ENCODE results near the gene CABLES1.
"Not testable (repeated sequence)": the region's sequence is repeated elsewhere in the genome, so short reads cannot be mapped to it uniquely, and the experiment has no call there.

Gene CABLES1

GRCh38 chr18:23268641-23269040 lies 133.4 kb downstream of the CABLES1 start:
- Histone ChIP-seq H3K4me3 (ENCODE audit: low read depth, low read length) (no peak overlapping the region), H3K4me1 (ENCODE audit: control insufficient read depth, insufficient read depth, low read length) (no peaks in the 10 kb centered on the region), H3K27ac (ENCODE audit: extremely low read depth, low read depth, low read length) (no peak overlapping the region), H3K36me3 (ENCODE audit: control insufficient read depth in 2 of 2, insufficient read depth in 1 of 2, low read length in 2 of 2) (no peaks in the 10 kb centered on the region), H3K9me3 (ENCODE audit: control insufficient read depth, insufficient read depth, low read depth, low read length) (no peaks in the 10 kb centered on the region)
- ChIA-PET POLR2A (no interaction called here), CTCF (interaction anchor here (0.7 kb wide), 1 partner anchor 56 kb away, joined by 3 read pairs; no protein-coding TSS in a partner anchor)
- TF ChIP-seq YY2 (tag by site-specific recombination; IDR thresholded peaks at IDR 0.05) (no peak), REST (tag by site-specific recombination; IDR thresholded peaks at IDR 0.05) (no peak), SALL2 (tag by site-specific recombination; IDR thresholded peaks at IDR 0.05; ENCODE audit: borderline replicate concordance) (no peak), ZNF449 (tag by site-specific recombination; IDR thresholded peaks at IDR 0.05) (no peak), ZNF830 (tag by site-specific recombination; IDR thresholded peaks at IDR 0.05; ENCODE audit: low read depth) (no peak), ZNF416 (tag by site-specific recombination; IDR thresholded peaks at IDR 0.05) (no peak), ZNF670 (tag by site-specific recombination; IDR thresholded peaks at IDR 0.05; ENCODE audit: low read depth) (no peak), MYNN (tag by site-specific recombination; IDR thresholded peaks at IDR 0.05; ENCODE audit: borderline replicate concordance) (no peak)

- H3K27ac ChIP-seq (ENCODE audit: extremely low read depth, low read depth, low read length); H3K4me3 ChIP-seq (ENCODE audit: low read depth, low read length); H3K9me3 ChIP-seq (ENCODE audit: control insufficient read depth, insufficient read depth, low read depth, low read length); POLR2A ChIA-PET; H3K4me1 ChIP-seq (ENCODE audit: control insufficient read depth, insufficient read depth, low read length); H3K36me3 ChIP-seq (ENCODE audit: control insufficient read depth in 2 of 2, insufficient read depth in 1 of 2, low read length in 2 of 2): not testable (repeated sequence)
- CTCF ChIA-PET, result interaction anchor here (0.7 kb wide), 1 partner anchor 55 kb away, joined by 3 read pairs; no protein-coding TSS in a partner anchor
Observed at GRCh38 chr18:23269068-23269467, 133.8 kb downstream of the CABLES1 start.

- Histone ChIP-seq H3K36me3 (ENCODE audit: control insufficient read depth in 2 of 2, insufficient read depth in 1 of 2, low read length in 2 of 2) (no peaks in the 10 kb centered on the region), H3K9me3 (ENCODE audit: control insufficient read depth, insufficient read depth, low read depth, low read length) (no peaks in the 10 kb centered on the region), H3K4me3 (ENCODE audit: low read depth, low read length) (no peak overlapping the region), H3K4me1 (ENCODE audit: control insufficient read depth, insufficient read depth, low read length) (no peaks in the 10 kb centered on the region), H3K27ac (ENCODE audit: extremely low read depth, low read depth, low read length) (no peak overlapping the region)
- POLR2A ChIA-PET, result no interaction called here
- no peak for TF ChIP-seq MYNN (tag by site-specific recombination; IDR thresholded peaks at IDR 0.05; ENCODE audit: borderline replicate concordance)
- no peak for TF ChIP-seq ZNF280D (tag by site-specific recombination; IDR thresholded peaks at IDR 0.05)
- TF ChIP-seq AEBP2 (tag by site-specific recombination; IDR thresholded peaks at IDR 0.05; ENCODE audit: borderline replicate concordance), result no peak
- TF ChIP-seq ZNF585B (tag by site-specific recombination; IDR thresholded peaks at IDR 0.05), result peak; percentile 99
- TF ChIP-seq ZNF530 (tag by site-specific recombination; IDR thresholded peaks at IDR 0.05; ENCODE audit: low read depth), result no peak
- no peak for TF ChIP-seq ZNF239 (tag by site-specific recombination; IDR thresholded peaks at IDR 0.05)
- TF ChIP-seq GLI4 (tag by site-specific recombination; IDR thresholded peaks at IDR 0.05), result no peak
- no peak for TF ChIP-seq ZNF658 (tag by site-specific recombination; IDR thresholded peaks at IDR 0.05)
- no peak for TF ChIP-seq ZNF555 (tag by site-specific recombination; conservative IDR thresholded peaks at IDR 0.05)
- TF ChIP-seq REPIN1 (tag by site-specific recombination; IDR thresholded peaks at IDR 0.05; ENCODE audit: low read depth), result no peak
- TF ChIP-seq TRIM28 (IDR thresholded peaks at IDR 0.05; ENCODE audit: borderline replicate concordance, low read length), result peak; percentile 80; the same call in 1 of the 2 replicates
- peak; percentile 87 for TF ChIP-seq SETDB1 (IDR thresholded peaks at IDR 0.05; ENCODE audit: insufficient read length, low read length)
- TF ChIP-seq ZNF776 (tag by site-specific recombination; IDR thresholded peaks at IDR 0.05; ENCODE audit: borderline replicate concordance), result no peak
- no peak for TF ChIP-seq ZNF366 (tag by site-specific recombination; conservative IDR thresholded peaks at IDR 0.05)
- no peak for TF ChIP-seq ZNF292 (tag by site-specific recombination; IDR thresholded peaks at IDR 0.05; ENCODE audit: borderline replicate concordance, low read depth)
- CTCF ChIA-PET, result no interaction called here
Observed at GRCh38 chr18:23269928-23270327, 134.6 kb downstream of the CABLES1 start.
